Stimulated activated CD8-positive, alpha-beta memory T cell treated with anti-CD3 and anti-CD28 coated beads, Interleukin-7, amount 100 ng/mL, for 48 hours (primary cell): ENCODE results near the gene OLFML3.

ENCODE experiments used
- DNase-seq, 2 donors: peaks; one replicate each; pipeline ENCODE4 v3.0.0-alpha.2; 2020; ENCODE audit warnings: low read depth in 1 of 2; ENCODE audit errors: extremely low read depth in 1 of 2

The OLFML3 gene

GRCh38 chr1:113978863-113979702 lies at the start of gene OLFML3:
Gene OLFML3, plus strand, starts transcription at chr1:113979474. Its CDS starts 43 bp downstream, at chr1:113979517.
- peak in 1 of 2 donors; percentile 29 for DNase-seq

- peak in 1 of 2 donors; percentile 32 for DNase-seq
Observed at GRCh38 chr1:113929750-113930498, 49.4 kb upstream of the OLFML3 start.

GRCh38 chr1:113930499-113931161 lies 48.6 kb upstream of the OLFML3 start:
- DNase-seq: peak; percentile 15 to 76

GRCh38 chr1:113931451-113931851 lies 47.8 kb upstream of the OLFML3 start:
- DNase-seq: no peak

- DNase-seq: no peak
Observed at GRCh38 chr1:113934006-113934405, 45.3 kb upstream of the OLFML3 start.

- no peak for DNase-seq
Observed at GRCh38 chr1:113934511-113935055, 44.7 kb upstream of the OLFML3 start.

- DNase-seq: no peak
Observed at GRCh38 chr1:113935176-113935575, 44.1 kb upstream of the OLFML3 start.

GRCh38 chr1:113935970-113936369 lies 43.3 kb upstream of the OLFML3 start:
- no peak for DNase-seq

GRCh38 chr1:113937146-113937545 lies 42.1 kb upstream of the OLFML3 start:
- no peak for DNase-seq

- DNase-seq: no peak
Observed at GRCh38 chr1:113938192-113938591, 41.1 kb upstream of the OLFML3 start.

GRCh38 chr1:113940365-113941244 lies 38.7 kb upstream of the OLFML3 start:
- DNase-seq: peak; percentile 39 to 57

GRCh38 chr1:113941245-113941559 lies 38.1 kb upstream of the OLFML3 start:
- no peak for DNase-seq

GRCh38 chr1:113942527-113942926 lies 36.7 kb upstream of the OLFML3 start:
- DNase-seq: no peak

GRCh38 chr1:113943028-113943811 lies 36.1 kb upstream of the OLFML3 start:
- no peak for DNase-seq

- no peak for DNase-seq
Observed at GRCh38 chr1:113945329-113945728, 33.9 kb upstream of the OLFML3 start.

GRCh38 chr1:113946112-113946511 lies 33.2 kb upstream of the OLFML3 start:
- no peak for DNase-seq

GRCh38 chr1:113946678-113947387 lies 32.4 kb upstream of the OLFML3 start:
- DNase-seq: no peak

GRCh38 chr1:113947388-113948107 lies 31.7 kb upstream of the OLFML3 start:
- DNase-seq: no peak
